Stimulated activated memory B cell treated with anti-CD40 and anti-IgM and Interleukin-4, amounts not matched to agents 10 μg/mL and 1 μg/mL and 100 μg/mL, for 72 hours (primary cell): Measurements from ENCODE around the gene ZNF25.
A peak's percentile ranks its signal among the peaks of the same experiment; 100 is the strongest.
"Not testable (repeated sequence)": the region's sequence is repeated elsewhere in the genome, so short reads cannot be mapped to it uniquely, and the experiment has no call there.

Source experiments
- ATAC-seq: fragments of 150-1000 bp; cut with Tn5 transposase; 2 replicates; pipeline ENCODE4 v1.10.0; 2021
- H3K27ac Mint-ChIP-seq: one replicate; pipeline ENCODE4 v1.8.0; 2022; ENCODE audit warnings: mild to moderate bottlenecking, mixed read lengths
- H3K27me3 Mint-ChIP-seq: one replicate; pipeline ENCODE4 v1.8.0; 2022; ENCODE audit warnings: mixed read lengths
- H3K36me3 Mint-ChIP-seq: one replicate; pipeline ENCODE4 v1.8.0; 2022; ENCODE audit warnings: mixed read lengths
- H3K4me1 Mint-ChIP-seq: one replicate; pipeline ENCODE4 v1.8.0; 2022; ENCODE audit warnings: mixed read lengths
- H3K4me3 Mint-ChIP-seq: one replicate; pipeline ENCODE4 v1.8.0; 2022; ENCODE audit warnings: mild to moderate bottlenecking, moderate library complexity, mixed read lengths
- H3K9me3 Mint-ChIP-seq: one replicate; pipeline ENCODE4 v1.8.0; 2022; ENCODE audit warnings: mixed read lengths

The ZNF25 gene

GRCh38 chr10:37976091-37976879 is at the start of gene ZNF25:
TSS of gene ZNF25 (minus strand) at chr10:37976647. CDS start at chr10:37971722, 4,925 bp downstream.
- H3K27me3 Mint-ChIP-seq, result no peaks in the 10 kb centered on the region
- H3K36me3 Mint-ChIP-seq, result no peaks in the 10 kb centered on the region

GRCh38 chr10:38025283-38025682 is 48.8 kb upstream of the ZNF25 start:
- H3K9me3 Mint-ChIP-seq, result peaks cover 5% of the 10 kb centered on the region
- peaks cover 31% of the 10 kb centered on the region for H3K4me1 Mint-ChIP-seq
- no peak overlapping the region for H3K4me3 Mint-ChIP-seq
- peak; percentile 74 for ATAC-seq
- H3K27ac Mint-ChIP-seq, result peak overlapping the region; percentile 43
- peaks cover 82% of the 10 kb centered on the region for H3K36me3 Mint-ChIP-seq
- no peaks in the 10 kb centered on the region for H3K27me3 Mint-ChIP-seq

More at GRCh38 chr10:37976091-37976879, at the start of gene ZNF25:
- H3K4me1 Mint-ChIP-seq, result peaks cover 14% of the 10 kb centered on the region
- peak within 1 kb of the TSS; percentile 96 for H3K4me3 Mint-ChIP-seq
- peak; percentile 99 for ATAC-seq
- H3K27ac Mint-ChIP-seq, result peak within 1 kb of the TSS; percentile 99
- H3K9me3 Mint-ChIP-seq, result no peaks in the 10 kb centered on the region

DNA sequence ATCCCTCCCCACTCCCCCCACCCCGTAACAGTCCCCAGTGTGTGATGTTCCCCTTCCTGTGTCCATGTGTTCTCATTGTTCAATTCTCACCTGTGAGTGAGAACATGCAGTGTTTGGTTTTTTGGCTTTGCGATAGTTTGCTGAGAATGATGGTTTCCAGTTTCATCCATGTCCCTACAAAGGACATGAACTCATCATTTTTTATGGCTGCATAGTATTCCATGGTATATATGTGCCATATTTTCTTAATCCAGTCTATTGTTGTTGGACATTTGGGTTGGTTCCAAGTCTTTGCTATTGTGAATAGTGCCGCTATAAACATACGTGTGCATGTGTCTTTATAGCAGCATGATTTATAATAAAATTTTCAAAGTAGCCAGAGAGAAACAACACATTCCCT is 42.7 kb upstream of the ZNF25 start:
- Mint-ChIP-seq H3K4me1 (peaks cover 19% of the 10 kb centered on the region), H3K36me3 (peaks cover 91% of the 10 kb centered on the region), H3K27ac (peak overlapping the region; percentile 12)
- not testable (repeated sequence) for H3K9me3 Mint-ChIP-seq, H3K4me3 Mint-ChIP-seq, H3K27me3 Mint-ChIP-seq, ATAC-seq

DNA sequence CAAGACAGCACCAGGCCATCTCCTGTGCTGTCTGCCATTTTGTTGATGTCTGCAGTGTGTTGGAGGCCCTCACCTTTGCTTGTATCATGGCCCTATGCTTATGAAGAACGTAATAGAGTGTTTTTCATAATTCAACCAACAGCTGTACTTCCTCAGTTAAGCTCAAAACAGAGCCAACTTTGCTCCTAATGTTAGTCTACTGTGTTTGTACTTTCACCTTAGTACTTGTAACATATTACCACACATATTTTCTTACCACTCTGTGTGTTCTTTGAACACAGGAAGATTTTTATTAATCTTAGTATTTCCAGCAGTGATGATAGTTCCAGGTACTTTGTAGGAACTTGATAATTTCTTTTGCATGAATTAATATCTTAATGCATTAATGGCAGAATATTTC is 39.9 kb upstream of the ZNF25 start:
- ATAC-seq, result no peak
- Mint-ChIP-seq H3K4me3 (no peak overlapping the region), H3K4me1 (peaks cover 36% of the 10 kb centered on the region), H3K27ac (no peak overlapping the region), H3K27me3 (no peaks in the 10 kb centered on the region), H3K9me3 (peaks cover 8% of the 10 kb centered on the region), H3K36me3 (peaks cover 76% of the 10 kb centered on the region)

DNA sequence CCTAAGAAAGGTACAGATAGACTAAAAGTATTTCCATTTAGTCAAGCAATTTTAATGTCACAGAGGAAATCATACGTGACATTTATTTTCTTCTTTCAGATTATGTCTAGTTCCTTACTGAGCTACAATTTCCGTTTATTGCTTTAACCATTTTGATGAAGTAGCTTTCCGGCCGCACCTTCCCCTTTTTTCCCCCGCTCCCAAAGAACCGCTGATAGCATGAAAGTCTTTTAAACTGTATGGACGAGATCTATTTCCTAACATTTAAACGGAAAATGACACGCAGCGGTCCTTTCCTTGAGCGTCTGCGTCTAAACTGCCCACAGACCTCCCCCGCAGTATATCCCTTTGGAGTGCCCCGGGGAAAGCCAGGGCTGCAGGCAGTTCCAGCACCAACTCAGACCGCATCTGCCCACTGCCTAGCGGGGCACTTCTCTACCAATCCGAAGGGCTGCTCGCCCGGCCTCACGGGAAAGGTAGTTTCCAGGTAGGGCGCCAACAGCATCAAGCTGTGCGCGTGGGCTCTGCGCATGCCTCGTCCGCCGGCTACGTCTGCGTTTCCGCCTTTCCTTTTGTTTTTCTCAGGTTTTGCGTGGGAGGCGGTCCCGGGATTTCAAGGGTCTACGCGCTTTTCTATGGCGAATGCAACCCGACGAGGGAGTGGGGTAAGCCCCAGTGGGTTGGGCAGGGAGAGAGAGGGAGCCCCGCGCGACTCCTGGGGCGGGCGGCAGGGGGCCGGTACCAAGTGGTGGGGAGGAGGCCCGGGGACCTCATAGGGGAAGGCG is 33.9 kb upstream of the ZNF25 start, which contains the start of gene ZNF33A:
ZNF33A (plus strand) TSS at position 557 of the 785 bp plus-strand sequence. CDS start 1,667 bp downstream, outside the sequence.
- Mint-ChIP-seq H3K9me3 (peaks cover 2% of the 10 kb centered on the region), H3K27me3 (no peaks in the 10 kb centered on the region), H3K4me1 (peaks cover 38% of the 10 kb centered on the region), H3K36me3 (peaks cover 18% of the 10 kb centered on the region), H3K27ac (peak within 1 kb of the TSS; percentile 100), H3K4me3 (peak within 1 kb of the TSS; percentile 96)
- ATAC-seq, result peak; percentile 96

GRCh38 chr10:38007991-38008390 is 31.5 kb upstream of the ZNF25 start:
- H3K9me3 Mint-ChIP-seq, result peaks cover 2% of the 10 kb centered on the region
- no peak overlapping the region for H3K27ac Mint-ChIP-seq
- H3K36me3 Mint-ChIP-seq, result peaks cover 6% of the 10 kb centered on the region
- ATAC-seq, result no peak
- no peaks in the 10 kb centered on the region for H3K27me3 Mint-ChIP-seq
- peaks cover 24% of the 10 kb centered on the region for H3K4me1 Mint-ChIP-seq
- H3K4me3 Mint-ChIP-seq, result no peak overlapping the region

DNA sequence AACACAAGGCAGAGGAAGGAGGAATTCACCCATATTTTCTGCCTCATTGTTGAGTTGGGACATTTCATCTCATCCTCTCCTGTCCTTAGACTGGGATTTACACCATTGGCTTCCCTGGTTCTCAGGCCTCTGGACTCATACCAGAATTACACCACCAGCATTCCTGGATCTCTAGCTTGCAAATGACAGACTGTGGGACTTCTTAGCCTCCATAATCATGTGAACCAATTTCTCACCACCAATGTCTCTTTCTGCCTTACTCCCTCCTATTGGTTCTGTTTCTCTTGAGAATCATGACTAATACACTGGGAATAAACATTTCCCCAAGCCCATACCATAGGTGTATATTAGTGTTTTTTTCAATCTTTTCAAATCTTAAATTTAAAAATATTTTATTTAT is 31.1 kb upstream of the ZNF25 start:
- Mint-ChIP-seq H3K27ac (no peak overlapping the region), H3K9me3 (peaks cover 2% of the 10 kb centered on the region), H3K36me3 (peaks cover 4% of the 10 kb centered on the region), H3K4me1 (peaks cover 21% of the 10 kb centered on the region), H3K27me3 (no peaks in the 10 kb centered on the region), H3K4me3 (no peak overlapping the region)
- ATAC-seq, result no peak

GRCh38 chr10:38003588-38003987 is 27.1 kb upstream of the ZNF25 start:
- H3K27ac Mint-ChIP-seq, result no peak overlapping the region
- no peak for ATAC-seq
- no peaks in the 10 kb centered on the region for H3K36me3 Mint-ChIP-seq
- no peaks in the 10 kb centered on the region for H3K4me1 Mint-ChIP-seq
- no peak overlapping the region for H3K4me3 Mint-ChIP-seq
- H3K27me3 Mint-ChIP-seq, result no peaks in the 10 kb centered on the region
- H3K9me3 Mint-ChIP-seq, result peaks cover 2% of the 10 kb centered on the region

GRCh38 chr10:38003026-38003425 is 26.6 kb upstream of the ZNF25 start:
- H3K4me1 Mint-ChIP-seq, result no peaks in the 10 kb centered on the region
- peaks cover 2% of the 10 kb centered on the region for H3K9me3 Mint-ChIP-seq
- H3K27ac Mint-ChIP-seq, result no peak overlapping the region
- no peak overlapping the region for H3K4me3 Mint-ChIP-seq
- H3K27me3 Mint-ChIP-seq, result no peaks in the 10 kb centered on the region
- ATAC-seq, result no peak
- no peaks in the 10 kb centered on the region for H3K36me3 Mint-ChIP-seq

DNA sequence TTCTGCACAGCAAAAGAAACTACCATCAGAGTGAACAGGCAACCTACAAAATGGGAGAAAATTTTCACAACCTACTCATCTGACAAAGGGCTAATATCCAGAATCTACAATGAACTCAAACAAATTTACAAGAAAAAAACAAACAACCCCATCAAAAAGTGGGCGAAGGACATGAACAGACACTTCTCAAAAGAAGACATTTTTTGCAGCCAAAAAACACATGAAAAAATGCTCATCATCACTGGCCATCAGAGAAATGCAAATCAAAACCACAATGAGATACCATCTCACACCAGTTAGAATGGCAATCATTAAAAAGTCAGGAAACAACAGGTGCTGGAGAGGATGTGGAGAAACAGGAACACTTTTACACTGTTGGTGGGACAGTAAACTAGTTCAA is 24.0 kb upstream of the ZNF25 start:
- not testable (repeated sequence) for ATAC-seq, H3K27me3 Mint-ChIP-seq, H3K4me1 Mint-ChIP-seq, H3K27ac Mint-ChIP-seq, H3K9me3 Mint-ChIP-seq, H3K36me3 Mint-ChIP-seq, H3K4me3 Mint-ChIP-seq

DNA sequence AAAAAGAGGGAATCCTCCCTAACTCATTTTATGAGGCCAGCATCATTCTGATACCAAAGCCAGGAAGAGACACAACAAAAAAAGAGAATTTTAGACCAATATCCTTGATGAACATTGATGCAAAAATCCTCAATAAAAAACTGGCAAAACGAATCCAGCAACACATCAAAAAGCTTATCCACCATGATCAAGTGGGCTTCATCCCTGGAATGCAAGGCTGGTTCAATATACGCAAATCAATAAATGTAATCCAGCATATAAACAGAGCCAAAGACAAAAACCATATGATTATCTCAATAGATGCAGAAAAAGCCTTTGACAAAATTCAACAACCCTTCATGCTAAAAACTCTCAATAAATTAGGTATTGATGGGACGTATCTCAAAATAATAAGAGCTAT is 22.5 kb upstream of the ZNF25 start:
- not testable (repeated sequence) for H3K27ac Mint-ChIP-seq, ATAC-seq, H3K4me3 Mint-ChIP-seq, H3K36me3 Mint-ChIP-seq, H3K27me3 Mint-ChIP-seq, H3K4me1 Mint-ChIP-seq, H3K9me3 Mint-ChIP-seq

DNA sequence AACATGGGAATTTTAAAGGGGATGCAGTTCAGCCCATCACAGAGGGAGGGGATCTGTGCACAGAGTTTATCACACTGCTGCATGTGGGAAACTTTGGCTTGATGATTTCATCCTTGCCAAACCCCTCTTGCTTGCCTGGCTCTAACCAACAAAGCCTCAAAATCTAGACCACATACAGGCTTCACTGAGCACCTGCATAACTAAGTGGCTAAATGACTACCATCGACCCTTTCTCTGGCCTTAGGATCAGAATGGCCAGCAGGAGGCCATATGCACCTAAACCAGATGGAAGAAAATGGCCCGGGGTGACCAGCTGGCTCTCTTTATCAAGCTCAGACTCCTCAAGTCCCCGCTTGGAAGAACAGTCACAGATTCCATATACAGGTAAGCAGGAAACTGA is 15.6 kb upstream of the ZNF25 start:
- no peak for ATAC-seq
- H3K36me3 Mint-ChIP-seq, result no peaks in the 10 kb centered on the region

GRCh38 chr10:37991655-37992054 is 15.2 kb upstream of the ZNF25 start:
- no peak overlapping the region for H3K4me3 Mint-ChIP-seq
- H3K4me1 Mint-ChIP-seq, result no peaks in the 10 kb centered on the region
- H3K27me3 Mint-ChIP-seq, result peaks cover 9% of the 10 kb centered on the region
- ATAC-seq, result no peak
- no peaks in the 10 kb centered on the region for H3K36me3 Mint-ChIP-seq
- H3K27ac Mint-ChIP-seq, result no peak overlapping the region
- peaks cover 3% of the 10 kb centered on the region for H3K9me3 Mint-ChIP-seq

More for the DNA sequence above, 15.6 kb upstream of the ZNF25 start:
- no peak overlapping the region for H3K27ac Mint-ChIP-seq
- peaks cover 3% of the 10 kb centered on the region for H3K9me3 Mint-ChIP-seq
- H3K27me3 Mint-ChIP-seq, result peaks cover 9% of the 10 kb centered on the region
- H3K4me3 Mint-ChIP-seq, result no peak overlapping the region
- H3K4me1 Mint-ChIP-seq, result no peaks in the 10 kb centered on the region

DNA sequence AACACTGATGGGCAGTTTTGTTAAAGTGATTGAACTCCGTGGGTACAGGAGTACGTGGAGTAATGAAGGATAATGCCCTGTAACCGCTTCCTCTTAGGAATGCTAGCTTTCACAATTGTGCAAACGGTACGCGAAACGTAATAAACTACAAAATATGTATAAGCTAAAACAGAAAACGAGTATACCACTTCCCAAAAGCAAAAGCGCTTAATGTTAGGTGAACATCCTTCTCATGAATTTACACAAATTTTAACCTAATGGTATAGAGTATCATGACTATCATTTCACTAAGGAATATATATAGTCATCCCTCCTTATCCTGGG is 395 bp upstream of the ZNF25 start:
- Mint-ChIP-seq H3K27ac (peak overlapping the region; percentile 99), H3K36me3 (no peaks in the 10 kb centered on the region), H3K4me1 (peaks cover 14% of the 10 kb centered on the region), H3K4me3 (peak overlapping the region; percentile 96), H3K9me3 (no peaks in the 10 kb centered on the region), H3K27me3 (no peaks in the 10 kb centered on the region)
- ATAC-seq, result no peak

DNA sequence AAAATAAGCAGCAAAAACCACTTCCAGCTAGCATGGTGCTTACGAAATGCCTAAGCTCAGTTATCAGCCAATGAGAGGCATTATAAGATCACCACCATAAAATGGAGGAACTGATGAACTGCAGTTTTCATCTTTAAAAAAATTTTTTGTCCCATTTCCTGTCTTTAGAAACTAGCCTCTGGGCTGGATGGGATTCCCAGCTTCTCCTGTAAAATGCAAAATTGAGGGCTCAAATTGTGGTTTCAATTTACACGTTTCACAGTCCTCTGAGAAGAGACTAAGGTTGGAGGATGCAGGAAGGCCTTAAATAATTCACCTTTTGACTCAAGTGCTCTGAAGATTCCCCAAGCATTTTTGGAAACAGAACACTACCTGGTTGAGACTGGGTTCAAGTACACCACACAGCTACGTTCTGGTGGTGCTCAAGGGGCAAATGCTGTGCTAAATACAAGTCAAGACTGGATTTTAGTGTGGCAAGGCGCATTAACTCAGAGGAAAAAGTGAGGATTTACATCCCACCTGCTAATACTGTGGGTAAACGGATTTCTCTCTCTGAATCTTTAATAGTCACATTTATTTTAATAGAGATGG is 951 bp downstream of the ZNF25 start:
- H3K9me3 Mint-ChIP-seq, result no peaks in the 10 kb centered on the region
- H3K36me3 Mint-ChIP-seq, result peaks cover 5% of the 10 kb centered on the region
- peak overlapping the region; percentile 96 for H3K4me3 Mint-ChIP-seq
- no peak for ATAC-seq
- H3K27me3 Mint-ChIP-seq, result no peaks in the 10 kb centered on the region
- peaks cover 14% of the 10 kb centered on the region for H3K4me1 Mint-ChIP-seq
- peak overlapping the region; percentile 99 for H3K27ac Mint-ChIP-seq
